H9 (cell line): ENCODE measurements around the gene CCDC33. TPM values are rescaled to one million over a fixed set of nuclear protein-coding genes. Genes with fewer than 3 reads are reported as not detected.
A peak's percentile ranks its signal among the peaks of the same experiment; 100 is the strongest.

Source experiments
- DNase-seq: peaks from one replicate; pipeline ENCODE4 v3.0.0-alpha.2; 2017
- H2AFZ ChIP-seq: one replicate; pipeline ENCODE4 v1.6.1; 2013; ENCODE audit warnings: mild to moderate bottlenecking, low read length, control low read depth, moderate library complexity
- H2AK5ac ChIP-seq: 2 replicates; pipeline ENCODE4 v1.6.1; 2013; ENCODE audit warnings: low read length, control low read depth, mixed read lengths; ENCODE audit not compliant: insufficient read length
- H2BK120ac ChIP-seq: one replicate; pipeline ENCODE4 v1.6.1; 2013; ENCODE audit warnings: low read depth, mild to moderate bottlenecking, low read length, control low read depth, inconsistent platforms; ENCODE audit not compliant: poor library complexity, severe bottlenecking
- H2BK12ac ChIP-seq: 2 replicates; pipeline ENCODE4 v1.6.1; 2013; ENCODE audit warnings: low read length, control low read depth, mixed read lengths, low read depth; ENCODE audit not compliant: insufficient read length
- H2BK15ac ChIP-seq: 2 replicates; pipeline ENCODE4 v1.6.1; 2013; ENCODE audit warnings: low read depth, low read length, control low read depth
- H2BK20ac ChIP-seq: one replicate; pipeline ENCODE4 v1.6.1; 2013; ENCODE audit warnings: low read depth, mild to moderate bottlenecking, low read length, control low read depth, inconsistent platforms; ENCODE audit not compliant: poor library complexity, severe bottlenecking
- H2BK5ac ChIP-seq: 2 replicates; pipeline ENCODE4 v1.6.1; 2013; ENCODE audit warnings: low read length, control low read depth, mixed read lengths; ENCODE audit not compliant: insufficient read length
- H3K14ac ChIP-seq: 2 replicates; pipeline ENCODE4 v1.6.1; 2013; ENCODE audit warnings: low read length, control low read depth; ENCODE audit not compliant: insufficient read depth
- H3K18ac ChIP-seq: 2 replicates; pipeline ENCODE4 v1.6.1; 2013; ENCODE audit warnings: low read depth, mild to moderate bottlenecking, mixed read lengths, low read length, control low read depth; ENCODE audit not compliant: insufficient read length
- H3K23ac ChIP-seq: 2 replicates; pipeline ENCODE4 v1.6.1; 2013; ENCODE audit warnings: low read length, control low read depth, mixed read lengths, low read depth; ENCODE audit not compliant: insufficient read length
- H3K23me2 ChIP-seq: 2 replicates; pipeline ENCODE4 v1.6.1; 2013; ENCODE audit warnings: low read depth, mild to moderate bottlenecking, mixed read lengths, low read length, control low read depth; ENCODE audit not compliant: insufficient read length, poor library complexity, severe bottlenecking
- H3K27ac ChIP-seq: 2 replicates; pipeline ENCODE4 v1.5.1; 2013; ENCODE audit warnings: low read length, control low read depth, mixed read lengths, low read depth; ENCODE audit not compliant: insufficient read length
- H3K27me3 ChIP-seq: 2 replicates; pipeline ENCODE4 v1.6.1; 2013; ENCODE audit warnings: low read length, control low read depth, inconsistent platforms; ENCODE audit not compliant: insufficient read depth
- H3K4ac ChIP-seq: 2 replicates; pipeline ENCODE4 v1.6.1; 2013; ENCODE audit warnings: low read depth, mild to moderate bottlenecking, control low read depth, inconsistent platforms, low read length, moderate library complexity
- H3K4me1 ChIP-seq: 2 replicates; pipeline ENCODE4 v1.6.1; 2013; ENCODE audit warnings: low read length, control low read depth, inconsistent platforms; ENCODE audit not compliant: insufficient read depth
- H3K4me2 ChIP-seq: 2 replicates; pipeline ENCODE4 v1.6.1; 2013; ENCODE audit warnings: low read length, control low read depth, mixed read lengths; ENCODE audit not compliant: insufficient read length, insufficient read depth
- H3K56ac ChIP-seq: 2 replicates; pipeline ENCODE4 v1.6.1; 2013; ENCODE audit warnings: low read depth, mild to moderate bottlenecking, mixed read lengths, low read length, control low read depth; ENCODE audit not compliant: insufficient read length
- H3K79me1 ChIP-seq: 2 replicates; pipeline ENCODE4 v1.6.1; 2013; ENCODE audit warnings: low read depth, mild to moderate bottlenecking, moderate library complexity, low read length, control low read depth, inconsistent platforms; ENCODE audit not compliant: insufficient read depth, poor library complexity, severe bottlenecking
- H3K79me2 ChIP-seq: 2 replicates; pipeline ENCODE4 v1.6.1; 2013; ENCODE audit warnings: low read length, control low read depth, inconsistent platforms; ENCODE audit not compliant: insufficient read depth
- H3K9ac ChIP-seq: 2 replicates; pipeline ENCODE4 v1.6.1; 2013; ENCODE audit warnings: low read length, control low read depth, mixed read lengths; ENCODE audit not compliant: insufficient read length; ENCODE audit errors: extremely low read depth
- H3K9me3 ChIP-seq: one replicate; pipeline ENCODE4 v1.6.1; 2013; ENCODE audit warnings: low read depth, low read length, inconsistent platforms; ENCODE audit not compliant: control insufficient read depth
- H3T11ph ChIP-seq: one replicate; pipeline ENCODE4 v1.6.1; 2013; ENCODE audit warnings: mild to moderate bottlenecking, low read length, control low read depth, inconsistent platforms
- H4K20me1 ChIP-seq: one replicate; pipeline ENCODE4 v1.6.1; 2013; ENCODE audit not compliant: control insufficient read depth, insufficient read length, insufficient read depth
- H4K5ac ChIP-seq: 2 replicates; pipeline ENCODE4 v1.6.1; 2013; ENCODE audit warnings: low read depth, mild to moderate bottlenecking, mixed read lengths, low read length, control low read depth; ENCODE audit not compliant: insufficient read length
- H4K8ac ChIP-seq: replicated peaks from 2 replicates; pipeline ENCODE4 v1.6.1; 2013; ENCODE audit warnings: low read length, control low read depth, mixed read lengths, low read depth; ENCODE audit not compliant: insufficient read length
- H4K91ac ChIP-seq: 2 replicates; pipeline ENCODE4 v1.6.1; 2013; ENCODE audit warnings: low read depth, mild to moderate bottlenecking, moderate library complexity, mixed read lengths, low read length, control low read depth; ENCODE audit not compliant: insufficient read length
- H3K27ac Mint-ChIP-seq, 3 experiments: 2 replicates in 2 of 3; 3 replicates in 1 of 3; pipeline ENCODE4 v1.8.0; 2020 to 2021; ENCODE audit warnings: mixed read lengths in 3 of 3, mild to moderate bottlenecking in 1 of 3, moderate library complexity in 1 of 3
- H3K27me3 Mint-ChIP-seq: 2 replicates; pipeline ENCODE4 v1.8.0; 2021; ENCODE audit warnings: low read depth, mild to moderate bottlenecking, moderate library complexity, mixed read lengths
- H3K36me3 Mint-ChIP-seq, 3 experiments: 2 replicates in 2 of 3; 3 replicates in 1 of 3; pipeline ENCODE4 v1.8.0; 2020 to 2021; ENCODE audit warnings: low read depth in 3 of 3, mixed read lengths in 3 of 3; ENCODE audit not compliant: insufficient read depth in 1 of 3
- H3K4me1 Mint-ChIP-seq, 2 experiments: 2 replicates each; pipeline ENCODE4 v1.8.0; 2020; ENCODE audit warnings: mixed read lengths in 2 of 2
- H3K4me3 Mint-ChIP-seq, 2 experiments: 2 replicates in 1 of 2; 3 replicates in 1 of 2; pipeline ENCODE4 v1.8.0; 2020 to 2021; ENCODE audit warnings: mild to moderate bottlenecking in 2 of 2, mixed read lengths in 2 of 2, moderate library complexity in 1 of 2
- H3K9me3 Mint-ChIP-seq, 2 experiments: 2 replicates in 1 of 2; 3 replicates in 1 of 2; pipeline ENCODE4 v1.8.0; 2020; ENCODE audit warnings: mild to moderate bottlenecking in 2 of 2, mixed read lengths in 2 of 2, moderate library complexity in 1 of 2
- CTCF ChIP-seq: fragments of 200-600 bp; sonication (generic); conservative IDR thresholded peaks from 3 replicates; pipeline ENCODE4 v1.8.0; 2021; ENCODE audit warnings: antibody characterized with exemption, mild to moderate bottlenecking
- WGBS: extraction: QIAGEN DNeasy Blood & Tissue Kit; methylation state at CpG from one replicate; pipeline ENCODE4 v1.1.7; 2013; ENCODE audit warnings: missing lambda C conversion rate, low lambda C conversion rate, mixed read lengths; ENCODE audit not compliant: insufficient read length; ENCODE audit errors: extremely low coverage; 5-methylcytosine and 5-hydroxymethylcytosine counted together
- total RNA-seq: library from RNA; stranded (reverse); gene quantifications from 2 replicates; pipeline ENCODE4 v1.2.1, GENCODE V29; 2021

Gene CCDC33
- total RNA-seq, 1 experiment from 2014 or later = 4.6 TPM

- no peaks in the 10 kb centered on the region for H3K79me1 ChIP-seq
Measured at GRCh38 chr15:74334127-74334526, 98.0 kb downstream of the CCDC33 start.

More at GRCh38 chr15:74334127-74334526, 98.0 kb downstream of the CCDC33 start:
- Mint-ChIP-seq H3K36me3 (no peaks in the 10 kb centered on the region; a peak in 2 of 7 replicates), H3K27me3 (peaks cover 20% of the 10 kb centered on the region), H3K9me3 (peaks cover 0 to 6% of the 10 kb centered on the region in 2 experiments; a peak in 2 of 5 replicates), H3K4me1 (peaks cover under 1 to 2% of the 10 kb centered on the region in 2 experiments; a peak in 2 of 4 replicates), H3K27ac (no peak overlapping the region), H3K4me3 (peak overlapping the region in 1 of 2 experiments; percentile 42; a peak in 1 of 5 replicates)
- Histone ChIP-seq H4K5ac (no peak overlapping the region), H2AFZ (no peak overlapping the region), H3K14ac (no peak overlapping the region; the same call in 1 of the 2 replicates), H3K23ac (no peak overlapping the region), H4K91ac (no peak overlapping the region), H2BK5ac (no peak overlapping the region), H2BK12ac (no peak overlapping the region), H3K27ac (no peak overlapping the region), H3K9me3 (no peaks in the 10 kb centered on the region), H2BK120ac (no peak overlapping the region), H3K4ac (no peak overlapping the region), H3K79me2 (no peaks in the 10 kb centered on the region), H4K8ac (no peak overlapping the region), H3K56ac (no peak overlapping the region), H3K18ac (no peak overlapping the region), H4K20me1 (no peaks in the 10 kb centered on the region), H3K4me2 (no peak overlapping the region), H3K4me1 (no peaks in the 10 kb centered on the region), H2BK15ac (no peak overlapping the region), H3K27me3 (no peaks in the 10 kb centered on the region), H2BK20ac (no peak overlapping the region), H2AK5ac (no peak overlapping the region), H3K9ac (no peak overlapping the region), H3T11ph (no peak overlapping the region), H3K23me2 (no peaks in the 10 kb centered on the region)
- TF ChIP-seq CTCF = no peak
- WGBS = no CpG with 5 or more reads among the region's 1 CpG
- no peak for DNase-seq
